ENCODE results near the gene TTLL3. TPM values are rescaled to one million over a fixed set of nuclear protein-coding genes. Genes with fewer than 3 reads are reported as not detected.
A peak's percentile ranks its signal among the peaks of the same experiment; 100 is the strongest.

Gene TTLL3
- total and polyA plus RNA-seq, 2 of the 13 experiments (the other 11 are each of a cell fraction or from before 2014, with no cell fraction given) = 9.5 to 51.2 TPM

- TF ChIP-seq MED8 (CRISPR knock-in tag; IDR thresholded peaks at IDR 0.05; ENCODE audit: insufficient replicate concordance) = peak; percentile 42
- TF ChIP-seq E2F5 (CRISPR knock-in tag; conservative IDR thresholded peaks at IDR 0.05) = no peak
- no peak for TF ChIP-seq ZNF773 (CRISPR knock-in tag; IDR thresholded peaks at IDR 0.05; ENCODE audit: borderline replicate concordance)
- no peak for TF ChIP-seq ZNF749 (CRISPR knock-in tag; IDR thresholded peaks at IDR 0.05; ENCODE audit: borderline replicate concordance)
- no peak for TF ChIP-seq NR0B2 (CRISPR knock-in tag; IDR thresholded peaks at IDR 0.05)
- TF ChIP-seq HHEX (CRISPR knock-in tag; IDR thresholded peaks at IDR 0.05) = no peak
- TF ChIP-seq ZC3H13 (CRISPR knock-in tag; IDR thresholded peaks at IDR 0.05) = no peak
- no peak for TF ChIP-seq SMAD1 (CRISPR knock-in tag; IDR thresholded peaks at IDR 0.05; ENCODE audit: borderline replicate concordance, low read depth)
- no peak for TF ChIP-seq ZNF333 (CRISPR knock-in tag; IDR thresholded peaks at IDR 0.05; ENCODE audit: borderline replicate concordance)
- TF ChIP-seq HBP1 (CRISPR knock-in tag; IDR thresholded peaks at IDR 0.05; ENCODE audit: low read depth) = no peak
- no peak for TF ChIP-seq ZNF562 (CRISPR knock-in tag; IDR thresholded peaks at IDR 0.05; ENCODE audit: borderline replicate concordance)
- no peak for TF ChIP-seq ZNF569 (CRISPR knock-in tag; IDR thresholded peaks at IDR 0.05; ENCODE audit: borderline replicate concordance)
- TF ChIP-seq ZFP36 (IDR thresholded peaks at IDR 0.05; ENCODE audit: borderline replicate concordance, low read depth, low read length, partially characterized antibody) = no peak
- TF ChIP-seq ZNF382 (CRISPR knock-in tag; IDR thresholded peaks at IDR 0.05; ENCODE audit: borderline replicate concordance) = no peak
- no peak for TF ChIP-seq KLF9 (CRISPR knock-in tag; IDR thresholded peaks at IDR 0.05; ENCODE audit: low read depth)
- no peak for TF ChIP-seq KLF6 (CRISPR knock-in tag; IDR thresholded peaks at IDR 0.05)
- no peak for TF ChIP-seq ZNF496 (CRISPR knock-in tag; IDR thresholded peaks at IDR 0.05; ENCODE audit: insufficient replicate concordance)
- TF ChIP-seq FOXC1 (CRISPR knock-in tag; IDR thresholded peaks at IDR 0.05; ENCODE audit: borderline replicate concordance) = peak; percentile 48; the same call in 1 of the 2 replicates
- TF ChIP-seq U2AF1 (optimal IDR thresholded peaks at IDR 0.05; ENCODE audit: low read depth, low read length) = no peak
- no peak for TF ChIP-seq WIZ (CRISPR knock-in tag; IDR thresholded peaks at IDR 0.05)
- TF ChIP-seq ATF3 (CRISPR knock-in tag; IDR thresholded peaks at IDR 0.05) = no peak
- TF ChIP-seq MTERF4 (CRISPR knock-in tag; IDR thresholded peaks at IDR 0.05) = no peak
- TF ChIP-seq CCAR2 (optimal IDR thresholded peaks at IDR 0.05; ENCODE audit: low read depth, low read length) = no peak
- no peak for TF ChIP-seq MYC (CRISPR knock-in tag; IDR thresholded peaks at IDR 0.05; ENCODE audit: borderline replicate concordance)
Observed at GRCh38 chr3:9864200-9864927, 54.3 kb downstream of the TTLL3 start (continued).

All from HepG2 (cell line).